ENCODE measurements around the gene C11orf21.
A peak's percentile ranks its signal among the peaks of the same experiment; 100 is the strongest.
"Not testable (repeated sequence)": the region's sequence is repeated elsewhere in the genome, so short reads cannot be mapped to it uniquely, and the experiment has no call there.

Gene C11orf21

GRCh38 chr11:2301631-2302305 lies at the start of gene C11orf21, which contains the start of gene TSPAN32:
Gene C11orf21, minus strand, starts transcription at chr11:2301918. Its CDS starts 110 bp downstream, at chr11:2301808.
Gene TSPAN32, plus strand, starts transcription at chr11:2302013. Its CDS starts 137 bp downstream, at chr11:2302150.
- DNase-seq, result peak; percentile 77

- no peak for DNase-seq
Measured at GRCh38 chr11:2348986-2349385, 47.3 kb upstream of the C11orf21 start.

- DNase-seq, result no peak
Measured at GRCh38 chr11:2347308-2347830, 45.7 kb upstream of the C11orf21 start.

DNA sequence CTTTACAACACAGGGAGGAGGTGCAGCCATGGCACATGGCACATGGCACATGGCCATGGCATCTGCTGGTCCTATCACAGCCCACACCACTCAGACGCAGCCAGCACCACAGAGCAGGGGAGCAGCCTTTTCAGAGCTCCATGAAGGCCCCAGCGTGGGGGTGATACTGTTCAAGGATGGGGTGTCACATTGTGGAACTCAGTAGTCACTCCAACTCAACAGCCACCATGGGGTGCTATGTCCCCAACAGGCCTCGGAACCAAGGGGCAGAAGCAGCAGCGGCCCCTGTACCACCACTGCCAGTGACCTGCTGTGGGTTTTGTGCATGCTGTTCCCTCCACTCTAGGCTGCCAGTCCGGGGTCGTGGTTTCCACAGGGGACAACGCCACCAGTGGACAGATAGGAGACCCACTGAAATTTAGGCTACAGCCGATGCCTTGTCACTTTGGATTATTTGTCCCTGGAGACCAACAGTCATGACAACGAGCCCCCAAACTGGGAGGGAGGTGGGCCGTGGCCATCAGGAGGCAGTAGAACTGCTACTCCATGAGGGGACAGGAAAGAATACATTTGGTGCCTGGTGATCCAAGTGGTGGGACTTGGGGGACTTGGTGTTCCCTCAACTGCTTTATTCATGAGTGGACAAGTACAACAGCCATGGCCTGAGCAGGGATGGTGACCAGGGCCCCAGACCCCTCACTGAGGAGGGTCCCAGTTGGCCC lies 45.0 kb upstream of the C11orf21 start:
- DNase-seq, result no peak

DNA sequence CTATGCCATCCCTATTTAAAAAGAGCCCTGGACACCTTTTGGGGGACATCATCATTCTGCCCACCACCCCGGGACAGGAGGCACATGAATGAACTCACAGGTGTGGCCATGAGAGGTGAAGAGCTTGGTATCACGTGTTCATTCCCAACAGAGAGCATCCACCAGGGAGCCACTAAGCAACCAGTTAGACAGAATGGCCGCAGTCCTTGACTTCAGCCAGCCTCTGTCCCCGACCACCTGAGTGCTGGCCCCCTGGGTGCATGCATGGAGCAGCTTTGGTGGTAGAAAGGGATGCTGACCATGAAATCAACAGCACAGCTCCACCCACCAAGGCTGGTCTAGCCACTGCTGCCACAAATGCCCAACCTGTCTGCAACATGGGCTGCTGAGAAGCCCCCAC lies 44.3 kb upstream of the C11orf21 start:
- DNase-seq, result no peak

DNA sequence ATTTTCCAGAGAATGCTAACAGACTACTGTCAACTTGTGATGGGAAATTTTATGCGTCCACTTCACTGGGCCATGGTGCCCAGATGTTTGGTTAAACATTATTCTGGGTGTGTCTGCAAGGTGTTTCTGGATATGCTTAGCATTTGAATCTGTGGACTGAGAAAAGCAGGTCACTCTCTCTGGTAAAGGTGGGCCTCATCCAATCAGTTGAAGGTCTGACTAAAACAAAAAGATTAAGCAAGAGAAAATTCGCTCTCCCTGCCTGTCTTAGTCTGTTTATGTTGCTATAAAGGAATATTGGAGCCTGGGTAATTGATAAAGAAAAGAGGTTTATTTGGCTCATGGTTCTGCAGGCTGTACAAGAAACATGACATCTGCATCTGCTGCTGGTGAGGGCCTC lies 43.3 kb upstream of the C11orf21 start:
- DNase-seq, result no peak

- no peak for DNase-seq
Measured at GRCh38 chr11:2343502-2343901, 41.8 kb upstream of the C11orf21 start.

GRCh38 chr11:2342981-2343380 lies 41.3 kb upstream of the C11orf21 start:
- DNase-seq, result no peak

- no peak for DNase-seq
Measured at GRCh38 chr11:2342557-2342956, 40.8 kb upstream of the C11orf21 start.

GRCh38 chr11:2338760-2339159 lies 37.0 kb upstream of the C11orf21 start:
- DNase-seq, result not testable (repeated sequence)

GRCh38 chr11:2335286-2335685 lies 33.6 kb upstream of the C11orf21 start:
- not testable (repeated sequence) for DNase-seq

DNA sequence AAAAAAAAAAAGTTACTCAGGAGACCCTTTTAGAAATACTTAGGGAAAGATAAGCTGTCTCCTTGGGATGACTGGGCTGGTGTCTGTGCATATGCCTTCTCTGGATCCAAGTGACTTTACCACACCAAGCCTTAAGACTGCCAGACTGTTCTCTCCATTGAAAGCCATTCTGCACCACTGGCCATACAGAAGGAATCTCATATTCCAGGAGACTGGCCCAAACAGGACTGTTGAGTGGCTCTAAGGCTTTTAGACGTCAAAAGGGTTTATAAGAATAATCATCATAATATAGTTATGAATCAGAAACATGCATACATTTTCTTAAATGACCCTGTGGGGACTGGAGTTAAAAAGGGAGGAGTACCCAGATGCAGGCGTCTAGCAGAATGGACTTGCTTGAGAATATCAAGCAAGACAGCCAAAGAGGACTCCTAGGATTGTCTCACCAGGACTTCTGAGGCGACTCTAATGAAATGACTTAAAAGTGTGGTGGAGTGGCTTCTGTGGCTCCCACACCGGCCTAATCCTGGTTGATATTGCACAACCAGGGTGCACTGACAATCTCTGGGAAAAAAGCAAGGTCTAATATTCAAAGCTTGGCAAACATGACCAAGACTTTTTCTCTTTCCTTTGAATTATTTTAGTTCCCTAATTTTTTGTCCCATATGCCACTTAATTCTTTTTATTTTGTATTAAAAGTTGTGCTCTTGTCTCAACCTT lies 31.9 kb upstream of the C11orf21 start:
- not testable (repeated sequence) for DNase-seq

- DNase-seq, result not testable (repeated sequence)
Measured at GRCh38 chr11:2332569-2332968, 30.9 kb upstream of the C11orf21 start.

DNA sequence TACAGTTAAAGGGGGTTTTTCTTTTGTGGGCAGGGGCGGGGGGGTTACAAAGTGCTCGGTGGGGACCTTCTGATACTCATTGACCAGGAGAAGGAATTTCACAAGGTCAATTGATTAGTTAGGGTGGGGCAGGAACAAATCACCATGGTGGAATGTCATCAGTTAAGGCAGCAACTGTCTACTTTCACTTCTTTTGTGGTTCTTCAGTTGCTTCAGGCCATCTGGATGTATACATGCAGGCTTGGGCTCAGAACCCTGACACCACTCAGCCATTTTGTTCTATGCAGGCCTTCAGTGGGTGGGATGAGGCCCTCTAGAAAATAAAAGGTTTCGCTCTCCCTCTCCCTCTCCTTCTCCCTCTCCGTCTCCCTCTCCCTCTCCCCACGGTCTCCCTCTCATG lies 29.7 kb upstream of the C11orf21 start:
- DNase-seq, result no peak

- DNase-seq, result no peak
Measured at GRCh38 chr11:2330696-2331095, 29.0 kb upstream of the C11orf21 start.

DNA sequence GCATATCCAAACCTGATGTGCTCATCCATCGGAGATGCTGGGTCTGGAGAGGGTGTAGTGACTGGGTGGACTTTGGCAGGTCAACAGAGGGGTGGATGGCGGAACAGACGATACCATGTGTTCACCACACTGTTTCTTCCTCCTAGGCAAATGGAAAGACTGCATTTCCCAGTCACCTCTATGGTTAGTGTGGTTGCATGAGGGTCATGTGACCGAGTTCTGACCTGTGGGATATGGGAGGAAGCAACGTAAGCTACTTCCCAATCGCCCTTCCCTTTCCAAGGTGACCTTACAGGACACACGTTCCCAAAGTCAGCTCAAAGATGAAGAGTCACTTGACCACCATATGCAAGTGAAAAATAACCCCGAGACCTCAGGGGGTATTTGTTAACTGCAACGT lies 27.8 kb upstream of the C11orf21 start:
- DNase-seq, result no peak

DNA sequence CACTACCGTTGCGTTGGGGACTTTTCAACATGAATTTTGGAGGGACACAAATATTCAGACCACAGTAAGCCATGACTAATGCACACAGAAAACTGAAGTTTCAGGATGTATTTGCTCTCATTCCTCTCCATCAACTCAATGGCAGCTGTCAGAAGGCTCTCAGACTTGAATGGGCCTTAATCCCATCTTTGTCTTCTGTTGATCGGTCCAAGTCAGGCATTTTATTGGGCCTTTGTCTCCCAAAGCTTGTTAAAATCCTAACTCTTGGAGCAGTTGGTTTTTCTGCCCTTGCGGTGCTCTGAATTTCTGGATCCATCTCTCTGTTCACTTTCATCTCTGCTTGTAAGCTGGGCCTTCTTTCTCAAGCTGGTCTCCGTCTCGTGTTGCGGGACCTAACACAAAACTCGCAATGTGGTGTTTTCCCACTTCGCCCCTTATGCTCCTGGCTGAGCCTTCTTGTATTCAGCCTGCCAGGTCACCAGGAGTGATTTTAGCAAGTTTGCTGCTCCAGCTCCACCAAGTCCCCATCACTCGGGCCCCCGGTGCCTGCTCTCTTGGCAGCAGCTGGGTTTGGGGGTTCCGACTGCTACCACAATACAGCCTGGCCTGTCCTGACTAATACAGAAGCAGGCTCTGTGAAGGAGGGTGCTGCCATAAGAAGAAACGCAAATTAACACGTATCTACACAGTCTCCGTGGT lies 27.1 kb upstream of the C11orf21 start:
- DNase-seq, result no peak

GRCh38 chr11:2328021-2328420 lies 26.3 kb upstream of the C11orf21 start:
- no peak for DNase-seq

GRCh38 chr11:2327032-2327431 lies 25.3 kb upstream of the C11orf21 start:
- DNase-seq, result no peak

DNA sequence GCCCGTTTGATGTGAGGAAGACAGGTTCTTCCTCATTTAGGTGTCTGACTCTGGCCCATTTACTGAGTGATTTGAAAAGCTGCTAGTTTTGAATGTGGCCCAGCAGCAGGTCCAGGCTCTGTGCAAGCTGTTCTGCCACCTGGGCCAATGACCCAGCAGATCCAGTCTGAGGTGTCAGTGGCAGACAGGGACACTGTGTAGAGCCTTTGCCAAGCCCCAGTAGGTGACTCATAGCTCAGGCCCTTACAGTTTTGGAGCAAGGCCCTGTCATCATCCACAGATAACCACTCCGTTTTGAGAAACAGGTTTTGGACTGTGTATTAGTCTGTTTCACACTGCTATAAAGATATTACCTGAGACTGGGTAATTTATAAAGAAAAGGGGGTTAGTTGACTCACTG lies 24.0 kb upstream of the C11orf21 start:
- DNase-seq, result no peak

GRCh38 chr11:2325123-2325522 lies 23.4 kb upstream of the C11orf21 start:
- no peak for DNase-seq

DNA sequence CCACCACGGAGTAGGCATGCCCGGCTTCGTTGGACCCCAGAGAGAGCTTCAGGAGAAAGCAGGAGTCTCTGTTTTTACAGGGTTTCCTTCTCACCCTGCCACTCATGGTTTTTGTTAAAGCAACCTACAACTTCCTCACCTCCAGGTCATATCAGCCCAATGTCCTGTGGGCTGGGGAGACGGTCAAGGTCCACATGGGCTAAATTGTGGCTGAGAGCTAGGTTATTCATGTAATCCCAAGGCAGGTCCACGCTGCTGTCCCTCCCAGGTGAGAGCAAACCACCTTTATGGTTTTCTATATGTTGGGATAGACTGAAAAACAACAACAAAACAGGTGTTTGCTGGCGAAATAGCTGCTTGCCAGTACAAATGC lies 19.6 kb upstream of the C11orf21 start:
- DNase-seq, result no peak

Data from suppressor macrophage treated with lipopolysaccharide for 4 hours (primary cell).